ENCODE measurements around the gene CPXM1. TPM values are rescaled to one million over a fixed set of nuclear protein-coding genes. Genes with fewer than 3 reads are reported as not detected.

Gene CPXM1
- total RNA-seq, 1 experiment from 2014 or later: 0.17 TPM

- BruUV-seq (replicated peaks): no TSS peak
- no peaks in the 10 kb centered on the region for H3K79me2 ChIP-seq (ENCODE audit: insufficient read depth, low read length)
- H3K9me2 ChIP-seq (ENCODE audit: insufficient read depth): no peaks in the 10 kb centered on the region
- H3K9ac ChIP-seq (ENCODE audit: low read length): no peak overlapping the region
- ChIA-PET RAD21 (ENCODE audit: low non-redundant PET in 1 of 2, low total read pairs in 2 of 2, uncharacterized antibody in 2 of 2, unreplicated experiment in 2 of 2) (no interaction called here), CTCF (no interaction called here), POLR2A (no interaction called here)
- ATAC-seq (no peak), DNase-seq (ENCODE audit: low read depth, low spot score) (no peak)
- peaks cover 16% of the 10 kb centered on the region; the same call in 1 of the 2 replicates for H3K27me3 ChIP-seq (ENCODE audit: insufficient read depth, low read length)
- intact Hi-C loops (cut with micrococcal nuclease): no loop called here
- H4K20me1 ChIP-seq (ENCODE audit: insufficient read depth): no peaks in the 10 kb centered on the region
- H3K4me2 ChIP-seq (ENCODE audit: low read length): no peak overlapping the region
- H2AFZ ChIP-seq (ENCODE audit: low read depth, low read length, poor library complexity, severe bottlenecking): no peak overlapping the region
- H3K4me3 ChIP-seq (replicated peaks in 1 of 2; ENCODE audit: low read depth in 1 of 2, low read length in 2 of 2): no peak overlapping the region
- H3K4me1 ChIP-seq (ENCODE audit: control insufficient read depth in 1 of 2, insufficient read depth in 2 of 2, low read length in 2 of 2): peaks cover 4 to 6% of the 10 kb centered on the region in 2 experiments
- no peak for TF ChIP-seq SRF (IDR thresholded peaks at IDR 0.05; ENCODE audit: low read depth)
- no peak for TF ChIP-seq CEBPB (IDR thresholded peaks at IDR 0.05; ENCODE audit: low read depth)
- no peak for TF ChIP-seq FOSL1 (IDR thresholded peaks at IDR 0.05; ENCODE audit: low read depth)
- TF ChIP-seq ELF1 (IDR thresholded peaks at IDR 0.05; ENCODE audit: borderline replicate concordance, low read depth): no peak
- no peak for TF ChIP-seq RAD21 (IDR thresholded peaks at IDR 0.05; ENCODE audit: low read depth)
- TF ChIP-seq POLR2A (IDR thresholded peaks at IDR 0.05; ENCODE audit: borderline replicate concordance, extremely low read depth, insufficient read depth, insufficient read length): no peak
- TF ChIP-seq ZFX (IDR thresholded peaks at IDR 0.05): no peak
- TF ChIP-seq SIN3A (IDR thresholded peaks at IDR 0.05; ENCODE audit: low read depth): no peak
- TF ChIP-seq SP1 (IDR thresholded peaks at IDR 0.05; ENCODE audit: low read depth): no peak
- TF ChIP-seq EGR1 (IDR thresholded peaks at IDR 0.05; ENCODE audit: low read depth): no peak
- no peak for TF ChIP-seq EZH2phosphoT487 (IDR thresholded peaks at IDR 0.05; ENCODE audit: borderline replicate concordance)
- no peak for TF ChIP-seq POLR2AphosphoS5 (IDR thresholded peaks at IDR 0.05; ENCODE audit: low read depth, low read length)
- TF ChIP-seq ZBTB33 (IDR thresholded peaks at IDR 0.05; ENCODE audit: extremely low read depth, insufficient replicate concordance, low read length): no peak
- no peak overlapping the region for H3K27ac ChIP-seq (ENCODE audit: low read depth, low read length)
- H3K9me3 ChIP-seq (ENCODE audit: control insufficient read depth in 1 of 2, insufficient read depth in 1 of 2, low read depth in 1 of 2, low read length in 2 of 2): no peaks in the 10 kb centered on the region
- no peaks in the 10 kb centered on the region for H3K36me3 ChIP-seq (ENCODE audit: control insufficient read depth in 1 of 2, insufficient read depth in 2 of 2, low read length in 2 of 2)
Measured at GRCh38 chr20:2826655-2827054, 26.2 kb upstream of the CPXM1 start.
